Astrocyte (in vitro differentiated cells and primary cell): Measurements from ENCODE around the gene TRAP1. TPM values are rescaled to one million over a fixed set of nuclear protein-coding genes. Genes with fewer than 3 reads are reported as not detected.

Source experiments
- DNase-seq: peaks from one replicate; pipeline ENCODE4 v3.0.0-alpha.2; 2010; ENCODE audit warnings: low read depth
- FAIRE-seq: peaks from 2 replicates; lab custom pipeline; 2011; peaks lifted over from hg19 to GRCh38; lab: Jason Lieb, UNC
- H2AFZ ChIP-seq: 2 replicates; pipeline ENCODE4 v1.6.0; 2012; ENCODE audit warnings: low read depth, low read length, inconsistent platforms
- H3K27ac ChIP-seq: 2 replicates; pipeline ENCODE4 v1.5.1; 2011; ENCODE audit warnings: low read depth, low read length, inconsistent platforms
- H3K27me3 ChIP-seq: 2 replicates; pipeline ENCODE4 v1.6.0; 2011; ENCODE audit warnings: low read length, inconsistent platforms; ENCODE audit not compliant: insufficient read depth
- H3K36me3 ChIP-seq: 2 replicates; pipeline ENCODE4 v1.5.1; 2011; ENCODE audit warnings: low read length, inconsistent platforms; ENCODE audit not compliant: insufficient read depth
- H3K4me1 ChIP-seq: 2 replicates; pipeline ENCODE4 v1.5.1; 2011; ENCODE audit warnings: low read length, inconsistent platforms; ENCODE audit not compliant: insufficient read depth
- H3K4me2 ChIP-seq: 2 replicates; pipeline ENCODE4 v1.6.0; 2012; ENCODE audit warnings: low read length, inconsistent platforms
- H3K4me3 ChIP-seq: 2 replicates; pipeline ENCODE4 v1.5.1; 2011; ENCODE audit warnings: low read depth, mild to moderate bottlenecking, low read length, inconsistent platforms; ENCODE audit not compliant: insufficient read depth
- H3K79me2 ChIP-seq: 2 replicates; pipeline ENCODE4 v1.6.0; 2012; ENCODE audit warnings: mild to moderate bottlenecking, low read length, inconsistent platforms; ENCODE audit not compliant: insufficient read depth
- H3K9ac ChIP-seq: 2 replicates; pipeline ENCODE4 v1.6.0; 2012; ENCODE audit warnings: mild to moderate bottlenecking, low read length, inconsistent platforms
- H3K9me3 ChIP-seq: 2 replicates; pipeline ENCODE4 v1.5.1; 2012; ENCODE audit warnings: low read depth, mild to moderate bottlenecking, low read length, inconsistent platforms; ENCODE audit not compliant: insufficient read depth
- H4K20me1 ChIP-seq: 2 replicates; pipeline ENCODE4 v1.6.0; 2012; ENCODE audit warnings: low read length, inconsistent platforms; ENCODE audit not compliant: insufficient read depth
- H3K27ac Mint-ChIP-seq: one replicate; pipeline ENCODE4 v1.8.0; 2021; ENCODE audit warnings: mild to moderate bottlenecking, mixed read lengths; ENCODE audit not compliant: unreplicated experiment
- H3K27me3 Mint-ChIP-seq: one replicate; pipeline ENCODE4 v1.8.0; 2021; ENCODE audit warnings: low read depth, mixed read lengths; ENCODE audit not compliant: unreplicated experiment
- H3K36me3 Mint-ChIP-seq: one replicate; pipeline ENCODE4 v1.8.0; 2021; ENCODE audit warnings: low read depth, mixed read lengths; ENCODE audit not compliant: unreplicated experiment
- H3K4me1 Mint-ChIP-seq: one replicate; pipeline ENCODE4 v1.8.0; 2021; ENCODE audit warnings: low read depth, mixed read lengths; ENCODE audit not compliant: unreplicated experiment
- H3K4me3 Mint-ChIP-seq: one replicate; pipeline ENCODE4 v1.8.0; 2021; ENCODE audit warnings: mild to moderate bottlenecking, moderate library complexity, mixed read lengths; ENCODE audit not compliant: unreplicated experiment
- H3K9me3 Mint-ChIP-seq: one replicate; pipeline ENCODE4 v1.8.0; 2021; ENCODE audit warnings: mild to moderate bottlenecking, mixed read lengths; ENCODE audit not compliant: unreplicated experiment
- CTCF ChIP-seq: IDR thresholded peaks from 2 replicates; pipeline ENCODE4 v1.5.1; 2011; ENCODE audit warnings: low read depth, mild to moderate bottlenecking, inconsistent platforms, low read length, moderate library complexity; ENCODE audit not compliant: insufficient read depth
- EZH2 ChIP-seq: IDR thresholded peaks from 2 replicates; pipeline ENCODE4 v1.6.1; 2012; ENCODE audit warnings: mild to moderate bottlenecking, low read length, inconsistent platforms; ENCODE audit not compliant: insufficient read depth
- total RNA-seq: library from RNA; stranded (reverse); gene quantifications from 2 replicates; pipeline ENCODE4 v1.2.1, GENCODE V29; 2021

The TRAP1 gene
- total RNA-seq, 1 donor from 2014 or later: 63.3 TPM

GRCh38 chr16:3720418-3720817 is 3.1 kb upstream of the TRAP1 start:
- Histone ChIP-seq H3K4me2 (no peak overlapping the region), H3K4me3 (no peak overlapping the region), H3K4me1 (peaks cover 13% of the 10 kb centered on the region), H3K27ac (no peak overlapping the region), H2AFZ (no peak overlapping the region), H3K9me3 (no peaks in the 10 kb centered on the region), H4K20me1 (peaks cover 7% of the 10 kb centered on the region), H3K36me3 (no peaks in the 10 kb centered on the region), H3K27me3 (no peaks in the 10 kb centered on the region), H3K79me2 (peaks cover 17% of the 10 kb centered on the region), H3K9ac (no peak overlapping the region)
- peaks cover 8% of the 10 kb centered on the region for H3K4me1 Mint-ChIP-seq
- no peaks in the 10 kb centered on the region for H3K36me3 Mint-ChIP-seq
- H3K4me3 Mint-ChIP-seq: no peak overlapping the region
- DNase-seq (no peak), FAIRE-seq (no peak)
- TF ChIP-seq EZH2 (no peak), CTCF (no peak)
- H3K27ac Mint-ChIP-seq: no peak overlapping the region
- H3K27me3 Mint-ChIP-seq: no peaks in the 10 kb centered on the region
- no peaks in the 10 kb centered on the region for H3K9me3 Mint-ChIP-seq

DNA sequence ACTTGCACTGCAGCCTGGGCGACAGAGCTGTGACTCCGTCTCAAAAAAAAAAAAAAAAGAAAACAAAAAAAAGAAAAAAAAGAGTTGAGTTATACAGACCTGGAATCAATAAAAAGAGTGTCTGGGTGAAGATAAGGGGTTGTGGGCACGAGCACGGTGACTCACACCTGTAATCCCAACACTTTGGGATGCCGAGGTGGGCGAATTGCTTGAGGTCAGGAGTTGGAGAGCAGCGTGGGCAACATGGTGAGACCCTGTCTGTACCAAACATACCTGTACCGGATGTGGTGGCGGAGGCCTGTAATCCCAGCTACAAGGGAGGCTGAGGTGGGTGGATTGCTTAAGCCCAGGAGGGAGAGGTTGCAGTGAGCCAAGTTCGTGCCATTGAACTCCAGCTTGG is 1.3 kb upstream of the TRAP1 start:
- no peak overlapping the region for H3K4me3 ChIP-seq
- no peaks in the 10 kb centered on the region for H3K36me3 ChIP-seq
- Mint-ChIP-seq H3K4me3 (peak overlapping the region; percentile 88), H3K27me3 (no peaks in the 10 kb centered on the region), H3K4me1 (peaks cover 8% of the 10 kb centered on the region), H3K9me3 (no peaks in the 10 kb centered on the region), H3K27ac (no peak overlapping the region), H3K36me3 (peaks cover 2% of the 10 kb centered on the region)
- no peaks in the 10 kb centered on the region for H3K27me3 ChIP-seq
- H3K4me1 ChIP-seq: peaks cover 14% of the 10 kb centered on the region
- H3K27ac ChIP-seq: no peak overlapping the region
- peaks cover 32% of the 10 kb centered on the region for H3K79me2 ChIP-seq
- DNase-seq (no peak), FAIRE-seq (no peak)
- no peak overlapping the region for H3K4me2 ChIP-seq
- H3K9me3 ChIP-seq: no peaks in the 10 kb centered on the region
- H2AFZ ChIP-seq: no peak overlapping the region
- H3K9ac ChIP-seq: no peak overlapping the region
- TF ChIP-seq CTCF (no peak), EZH2 (no peak)
- peaks cover 13% of the 10 kb centered on the region for H4K20me1 ChIP-seq

DNA sequence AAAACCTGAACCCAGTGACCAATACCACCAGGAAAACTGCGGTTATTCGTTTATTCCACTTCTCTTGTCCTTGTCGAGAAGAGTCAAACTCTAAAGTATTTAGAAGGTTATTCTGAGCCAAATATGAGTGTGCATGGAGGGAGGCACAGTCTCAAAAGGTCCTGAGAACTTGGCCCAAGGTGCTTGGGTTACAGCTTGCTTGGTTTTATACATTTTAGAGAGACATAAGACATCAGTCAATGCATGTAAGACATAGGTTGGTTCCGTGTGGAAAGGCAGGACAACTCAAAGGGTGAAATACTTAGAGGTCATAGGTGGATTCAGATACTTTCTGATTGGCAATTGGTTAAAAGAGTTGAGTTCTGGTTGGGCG is 681 bp upstream of the TRAP1 start:
- Mint-ChIP-seq H3K4me3 (peak overlapping the region; percentile 88), H3K27ac (peak overlapping the region; percentile 93), H3K9me3 (no peaks in the 10 kb centered on the region), H3K4me1 (peaks cover 9% of the 10 kb centered on the region), H3K27me3 (no peaks in the 10 kb centered on the region), H3K36me3 (peaks cover 6% of the 10 kb centered on the region)
- DNase-seq (no peak), FAIRE-seq (no peak)
- Histone ChIP-seq H3K4me2 (peak overlapping the region; percentile 96), H3K9me3 (no peaks in the 10 kb centered on the region), H4K20me1 (peaks cover 19% of the 10 kb centered on the region), H3K27ac (peak overlapping the region; percentile 85), H3K27me3 (no peaks in the 10 kb centered on the region), H3K4me3 (peak overlapping the region; percentile 74), H3K9ac (peak overlapping the region; percentile 93), H2AFZ (peak overlapping the region; percentile 97), H3K36me3 (no peaks in the 10 kb centered on the region), H3K4me1 (peaks cover 14% of the 10 kb centered on the region), H3K79me2 (peaks cover 38% of the 10 kb centered on the region)
- TF ChIP-seq EZH2 (no peak), CTCF (no peak)
